ENCODE measurements around the gene SNX10.
A peak's percentile ranks its signal among the peaks of the same experiment; 100 is the strongest.

Gene SNX10

GRCh38 chr7:26331789-26332188 lies 40.1 kb downstream of the SNX10 start:
- DNase-seq (ENCODE audit: extremely low spot score, insufficient read length, low read depth) (no peak), FAIRE-seq (no peak)

DNA sequence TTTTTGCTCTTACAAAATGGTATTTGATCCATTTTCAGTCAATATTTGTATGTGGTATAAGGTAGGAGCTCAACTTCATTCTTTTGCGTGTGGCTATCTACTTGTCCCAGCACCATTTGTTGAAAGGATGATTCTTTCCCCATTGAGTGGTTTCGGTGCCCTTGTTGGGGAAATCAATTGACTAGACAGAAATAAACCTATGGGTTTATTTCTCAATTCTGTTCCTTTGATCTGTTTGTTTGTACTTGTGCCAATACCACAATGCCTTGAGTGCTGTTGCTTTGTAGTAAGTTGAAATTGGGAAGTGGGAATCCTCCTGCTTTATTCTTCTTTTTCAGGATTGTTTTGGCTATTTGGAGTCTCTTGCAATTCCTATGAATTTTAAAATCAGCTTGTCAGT lies 41.0 kb downstream of the SNX10 start:
- DNase-seq (ENCODE audit: extremely low spot score, insufficient read length, low read depth), result no peak

DNA sequence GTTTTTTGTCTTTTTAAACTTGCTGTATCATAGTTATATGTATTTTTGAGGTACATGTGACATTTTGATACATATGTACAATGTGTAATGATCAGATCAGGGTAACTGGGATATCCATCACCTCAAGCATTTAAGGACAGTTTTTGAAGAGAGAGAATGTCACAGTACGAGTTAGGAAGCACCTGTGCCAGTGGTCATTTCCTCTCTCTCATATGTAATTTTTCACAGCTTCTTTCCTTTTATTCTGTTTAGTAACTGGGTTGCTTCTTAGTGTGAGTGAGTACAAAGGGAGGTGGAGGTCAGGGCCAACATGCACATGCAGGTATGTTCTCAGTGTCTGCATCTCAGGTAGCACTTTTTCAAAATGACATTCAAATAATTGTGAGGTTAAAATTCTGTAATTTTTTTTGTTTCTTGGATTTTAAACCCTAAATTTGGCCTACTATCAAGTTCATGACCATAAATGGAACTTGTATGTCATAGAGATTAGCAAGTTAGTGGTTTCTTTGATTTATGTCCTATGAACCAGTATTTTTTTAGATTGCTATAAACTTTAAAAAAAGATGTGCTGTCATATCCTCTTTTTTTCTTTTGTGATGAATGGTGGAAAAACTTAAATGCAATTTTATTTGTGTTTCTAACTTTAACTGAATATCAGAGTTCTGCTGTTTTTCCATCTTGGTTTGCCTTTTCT lies 42.7 kb downstream of the SNX10 start:
- FAIRE-seq (peak; percentile 36), DNase-seq (ENCODE audit: extremely low spot score, insufficient read length, low read depth) (no peak)

More for the DNA sequence above, 41.0 kb downstream of the SNX10 start:
- FAIRE-seq, result no peak

DNA sequence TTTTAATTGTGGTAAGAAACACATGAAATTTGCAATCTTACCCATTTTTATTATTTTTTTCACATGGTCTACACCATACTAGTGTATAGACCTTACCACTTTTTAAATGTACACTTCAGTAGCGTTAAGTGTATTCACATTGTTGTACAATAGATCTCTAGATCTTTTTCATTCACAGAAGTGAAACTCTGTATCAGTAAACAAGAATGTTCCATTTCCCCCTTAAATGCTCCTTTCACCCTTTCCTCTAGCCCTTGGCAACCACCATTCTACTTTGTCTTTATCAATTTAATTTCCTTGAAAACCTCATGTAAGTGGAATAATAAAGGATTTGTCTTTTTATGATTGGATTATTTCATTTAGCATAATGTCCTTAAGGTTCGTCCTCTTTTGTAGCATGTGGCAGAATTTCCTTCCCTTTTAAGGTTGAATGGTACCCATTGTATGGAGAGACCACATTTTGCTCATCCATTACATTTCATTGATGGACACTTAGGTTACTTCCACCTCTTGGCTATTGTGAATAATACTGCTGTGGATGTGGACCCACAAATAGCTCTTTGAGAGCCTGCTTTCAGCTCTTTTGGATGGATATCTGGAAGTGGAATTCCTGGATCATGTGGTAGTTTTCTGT lies 45.7 kb downstream of the SNX10 start:
- DNase-seq (ENCODE audit: extremely low spot score, insufficient read length, low read depth) (no peak), FAIRE-seq (peak; percentile 81)

GRCh38 chr7:26340476-26341018 lies 48.9 kb downstream of the SNX10 start:
- no peak for FAIRE-seq
- no peak for DNase-seq (ENCODE audit: extremely low spot score, insufficient read length, low read depth)

GRCh38 chr7:26343320-26343832 lies 51.7 kb downstream of the SNX10 start:
- DNase-seq (ENCODE audit: extremely low spot score, insufficient read length, low read depth) (no peak), FAIRE-seq (no peak)

GRCh38 chr7:26343837-26344236 lies 52.2 kb downstream of the SNX10 start:
- no peak for DNase-seq (ENCODE audit: extremely low spot score, insufficient read length, low read depth)
- FAIRE-seq, result no peak

DNA sequence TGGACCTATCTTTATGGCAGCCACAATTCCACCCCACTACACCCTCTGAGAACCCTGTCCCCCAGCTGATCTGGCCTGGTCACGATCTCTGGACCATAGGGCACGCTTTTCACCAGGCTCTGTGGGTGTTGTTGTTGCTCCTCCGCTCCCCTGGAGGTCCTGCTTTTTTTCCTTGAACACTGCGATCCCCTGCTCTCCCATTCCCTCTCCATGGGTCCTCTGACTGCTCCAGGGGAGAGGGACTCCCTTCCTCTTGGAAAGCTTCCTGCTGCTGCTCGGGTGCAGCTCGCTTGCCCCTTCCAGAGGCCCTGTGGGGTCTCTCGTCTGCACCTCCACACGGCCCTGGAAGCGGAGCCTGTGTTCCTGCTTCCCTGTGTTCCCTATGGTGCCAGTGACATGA lies 53.5 kb downstream of the SNX10 start:
- DNase-seq (ENCODE audit: extremely low spot score, insufficient read length, low read depth) (no peak), FAIRE-seq (no peak)

DNA sequence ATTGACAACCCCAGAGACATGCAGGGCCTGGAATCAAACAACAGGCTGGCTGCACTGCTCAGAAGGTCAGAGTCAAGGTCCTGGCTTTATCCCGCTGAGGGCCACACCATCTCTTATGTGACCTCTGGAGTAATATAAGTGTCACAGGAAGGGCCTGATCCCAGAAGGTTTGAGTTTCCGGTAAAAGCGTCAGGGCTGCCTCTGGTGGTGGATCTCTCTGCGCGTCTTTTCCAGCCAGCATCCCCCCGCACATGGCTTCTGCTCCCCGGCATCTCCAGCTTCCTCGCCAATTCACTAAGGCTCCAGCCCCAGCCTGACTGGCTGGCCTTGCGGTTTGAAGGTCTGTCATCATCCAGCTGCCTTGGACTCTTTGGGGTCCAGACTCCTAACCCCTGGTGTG lies 54.2 kb downstream of the SNX10 start:
- FAIRE-seq (no peak), DNase-seq (ENCODE audit: extremely low spot score, insufficient read length, low read depth) (no peak)

- no peak for DNase-seq (ENCODE audit: extremely low spot score, insufficient read length, low read depth)
Observed at GRCh38 chr7:26346611-26347203, 55.0 kb downstream of the SNX10 start.

DNA sequence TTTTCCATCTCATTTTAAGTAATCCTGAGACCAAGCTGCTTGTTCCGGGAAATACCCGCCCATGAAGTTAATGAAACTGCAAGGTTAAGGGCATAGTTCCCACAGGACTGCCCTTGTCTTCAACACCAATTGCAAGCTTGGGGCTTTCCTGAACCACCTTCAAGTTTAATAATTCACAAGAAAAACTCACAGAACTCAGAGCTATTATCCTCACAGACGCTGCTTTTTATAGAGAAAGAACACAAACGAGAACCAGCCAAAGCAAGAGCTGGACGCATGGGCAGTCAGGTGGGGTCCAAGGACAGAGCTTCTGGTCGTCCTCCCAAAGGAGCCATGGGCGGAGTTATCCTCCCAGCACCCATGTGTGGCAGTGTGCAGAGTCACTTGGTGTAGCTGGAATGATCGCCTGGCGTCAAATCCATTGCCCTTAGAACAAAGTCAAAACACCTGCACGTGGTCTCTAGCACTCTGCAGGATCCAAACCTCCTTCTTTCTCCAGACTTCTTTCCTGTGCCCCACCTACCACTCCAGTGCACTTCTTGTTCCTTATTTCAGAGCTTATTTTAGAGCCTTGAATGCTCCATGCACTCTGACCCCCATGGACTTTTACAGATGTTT lies 56.7 kb downstream of the SNX10 start:
- DNase-seq (ENCODE audit: extremely low spot score, insufficient read length, low read depth), result no peak
- FAIRE-seq, result peak; percentile 89

More at GRCh38 chr7:26346611-26347203, 55.0 kb downstream of the SNX10 start:
- FAIRE-seq, result no peak

DNA sequence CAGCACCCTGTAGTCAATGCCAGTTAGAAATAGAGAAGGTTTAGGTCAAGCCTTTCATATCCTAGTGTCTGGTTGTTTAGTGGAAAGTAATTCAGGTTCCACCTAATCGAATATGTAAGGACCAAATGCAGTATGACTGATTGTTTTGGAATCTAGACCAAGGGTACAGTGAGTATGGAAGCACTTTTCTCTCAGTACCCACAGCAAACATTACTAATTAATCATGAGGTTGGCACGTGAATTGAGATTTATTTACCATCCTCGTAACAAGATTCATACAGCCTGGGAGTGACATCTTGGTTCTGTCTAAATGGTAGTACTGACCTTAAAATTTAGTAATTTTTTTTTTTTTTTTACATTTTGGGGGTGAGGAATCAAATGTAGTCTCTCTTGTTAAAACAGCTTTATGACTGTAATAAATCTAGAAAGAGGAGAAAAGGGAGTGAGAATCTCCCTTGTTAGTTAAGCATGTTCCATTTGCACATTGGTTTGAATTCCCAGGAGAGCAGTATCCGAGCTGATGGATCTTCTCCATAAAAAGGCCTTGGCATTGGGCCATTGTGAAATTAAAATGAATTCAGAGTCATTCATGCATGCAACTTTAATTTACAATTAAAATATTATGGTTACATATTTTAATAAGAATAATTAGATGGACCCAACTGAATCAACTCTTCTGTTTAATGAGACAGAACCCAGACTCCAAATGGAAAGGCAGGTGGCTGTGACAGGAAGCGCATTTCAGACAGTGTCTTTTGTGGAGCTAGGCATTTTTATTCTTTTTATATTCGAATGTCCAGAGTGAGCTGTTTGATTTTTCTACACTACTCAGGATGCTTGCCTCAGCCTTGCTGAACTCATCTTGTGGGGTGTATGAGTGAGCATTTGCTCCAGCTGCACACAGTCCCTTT lies 57.6 kb downstream of the SNX10 start:
- FAIRE-seq, result no peak
- DNase-seq (ENCODE audit: extremely low spot score, insufficient read length, low read depth), result no peak

- no peak for FAIRE-seq
Observed at GRCh38 chr7:26351171-26351570, 59.5 kb downstream of the SNX10 start.

GRCh38 chr7:26356229-26356628 lies 64.6 kb downstream of the SNX10 start:
- DNase-seq (ENCODE audit: extremely low spot score, insufficient read length, low read depth) (no peak), FAIRE-seq (no peak)

More at GRCh38 chr7:26351171-26351570, 59.5 kb downstream of the SNX10 start:
- no peak for DNase-seq (ENCODE audit: extremely low spot score, insufficient read length, low read depth)

GRCh38 chr7:26356929-26357798 lies 65.5 kb downstream of the SNX10 start:
- no peak for FAIRE-seq
- DNase-seq (ENCODE audit: extremely low spot score, insufficient read length, low read depth), result no peak

DNA sequence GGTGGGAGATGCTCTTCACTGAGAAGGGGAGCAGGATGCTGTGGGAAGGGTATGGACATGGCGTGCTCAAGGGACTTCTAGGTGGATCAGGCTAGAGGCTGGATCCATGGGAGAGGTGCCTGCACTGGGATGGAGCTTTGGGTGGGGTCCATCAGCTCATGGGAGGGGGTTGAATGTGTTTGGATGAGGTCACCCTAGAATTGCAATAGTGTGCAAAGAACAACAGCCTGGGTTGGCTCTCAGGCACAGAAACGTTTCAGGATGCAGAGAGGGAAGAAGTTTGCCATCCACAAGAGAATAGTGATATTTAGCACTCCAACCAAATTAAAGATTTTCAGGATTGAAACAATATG lies 66.1 kb downstream of the SNX10 start:
- FAIRE-seq, result no peak
- DNase-seq (ENCODE audit: extremely low spot score, insufficient read length, low read depth), result no peak

- FAIRE-seq (peak; percentile 56), DNase-seq (ENCODE audit: extremely low spot score, insufficient read length, low read depth) (no peak)
Observed at GRCh38 chr7:26360650-26361049, 69.0 kb downstream of the SNX10 start.

GRCh38 chr7:26361637-26362036 lies 70.0 kb downstream of the SNX10 start:
- FAIRE-seq (no peak), DNase-seq (ENCODE audit: extremely low spot score, insufficient read length, low read depth) (no peak)

DNA sequence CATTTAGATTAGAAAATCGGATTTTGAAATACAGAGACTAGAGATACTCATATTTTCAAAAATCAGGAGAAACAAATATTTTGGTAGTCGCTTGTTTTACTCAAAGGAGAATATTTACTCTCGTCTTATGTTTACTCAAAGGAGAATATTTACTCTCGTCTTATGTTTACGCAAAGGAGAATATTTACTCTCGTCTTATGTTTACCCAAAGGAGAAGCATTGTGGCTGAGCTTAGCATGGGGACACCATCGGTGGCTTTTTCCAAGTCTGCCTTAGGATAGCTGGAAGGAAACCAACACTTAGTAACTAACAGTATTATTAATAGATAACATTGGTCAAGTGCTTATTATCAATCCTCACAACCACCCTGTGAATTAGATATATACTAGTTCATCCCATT lies 71.8 kb downstream of the SNX10 start:
- no peak for DNase-seq (ENCODE audit: extremely low spot score, insufficient read length, low read depth)
- FAIRE-seq, result no peak
